HCT116 (cell line): Measurements from ENCODE around the gene POFUT2.

ENCODE experiments used
- CTCF ChIP-seq, 3 experiments: fragments of 200-600 bp in 1 of 3; sonication (generic) in 1 of 3; IDR thresholded peaks in 2 of 3; conservative IDR thresholded peaks in 1 of 3; 2 replicates each; pipeline ENCODE4 v1.5.1; 2012 to 2017; ENCODE audit warnings: low read depth in 2 of 3, low read length in 2 of 3, antibody characterized with exemption in 1 of 3, borderline replicate concordance in 1 of 3, control low read depth in 1 of 3, mild to moderate bottlenecking in 1 of 3, mixed read lengths in 1 of 3, mixed run types in 1 of 3, moderate library complexity in 1 of 3; ENCODE audit not compliant: insufficient read depth in 1 of 3
- EGR1 ChIP-seq: IDR thresholded peaks from 2 replicates; pipeline ENCODE4 v1.6.1; 2012; ENCODE audit warnings: low read depth
- EZH2 ChIP-seq: fragments of 200-600 bp; sonication (generic); IDR thresholded peaks from 2 replicates; pipeline ENCODE4 v1.6.1; 2017; ENCODE audit warnings: antibody characterized with exemption, mixed run types
- POLR2A ChIP-seq: IDR thresholded peaks from 2 replicates; pipeline ENCODE4 v1.7.0; 2011; ENCODE audit warnings: borderline replicate concordance; ENCODE audit not compliant: insufficient read depth, insufficient read length; ENCODE audit errors: extremely low read depth
- RAD21 ChIP-seq: IDR thresholded peaks from 2 replicates; pipeline ENCODE4 v1.6.1; 2012; ENCODE audit warnings: low read depth, mild to moderate bottlenecking
- REST ChIP-seq: IDR thresholded peaks from 2 replicates; pipeline ENCODE4 v1.6.1; 2012; ENCODE audit warnings: low read depth
- SIN3A ChIP-seq: IDR thresholded peaks from 2 replicates; pipeline ENCODE4 v1.6.1; 2012; ENCODE audit warnings: low read depth

- TF ChIP-seq POLR2A (no peak), EZH2 (no peak), SIN3A (no peak), RAD21 (no peak), EGR1 (no peak), CTCF (IDR thresholded peaks at IDR 0.05 in 2 of 3, conservative IDR thresholded peaks at IDR 0.05 in 1 of 3; ENCODE audit: borderline replicate concordance in 1 of 3, insufficient read depth in 1 of 3, low read depth in 2 of 3, low read length in 2 of 3) (no peak), REST (no peak)
These were observed 32.2 kb downstream of the POFUT2 start for GRCh38 chr21:45255381-45256020.
